Measurements from ENCODE around the gene SMIM10L1.
A peak's percentile ranks its signal among the peaks of the same experiment; 100 is the strongest.

Gene SMIM10L1

DNA sequence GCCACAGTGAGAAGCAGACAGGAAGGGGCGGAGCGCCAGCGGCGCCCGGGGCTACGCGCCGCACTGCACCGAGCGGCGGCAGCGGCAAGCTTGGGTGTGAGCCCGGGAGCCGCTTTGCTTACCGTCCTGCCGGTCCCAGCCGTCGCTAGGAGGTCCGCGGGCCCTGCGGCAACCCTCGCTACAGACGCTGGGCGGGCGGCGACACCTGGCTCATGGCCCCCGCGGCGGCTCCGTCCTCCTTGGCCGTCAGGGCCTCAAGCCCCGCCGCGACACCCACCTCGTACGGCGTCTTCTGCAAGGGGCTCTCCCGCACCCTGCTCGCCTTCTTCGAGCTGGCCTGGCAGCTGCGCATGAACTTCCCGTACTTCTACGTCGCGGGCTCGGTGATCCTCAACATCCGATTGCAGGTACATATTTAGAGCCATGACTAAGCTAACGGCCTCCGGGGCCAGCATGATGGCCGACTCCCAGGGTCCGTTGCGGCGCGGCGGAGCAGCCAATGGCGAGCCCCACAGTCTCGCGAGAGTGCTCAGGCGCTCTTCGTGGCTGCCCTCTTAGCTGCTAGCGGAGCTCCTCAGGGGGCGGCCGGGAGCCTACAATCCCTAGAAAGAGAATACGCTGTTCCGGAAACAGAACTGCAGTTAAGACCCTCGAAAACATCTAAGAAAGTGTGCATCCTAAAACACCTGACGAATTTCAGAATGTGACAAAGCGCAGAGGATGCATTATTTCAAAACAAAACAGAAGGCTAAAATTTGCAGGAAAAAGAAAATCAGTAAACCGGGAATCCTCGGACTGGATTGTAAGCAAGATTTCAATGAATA lies at the start of gene SMIM10L1:
Gene SMIM10L1 (plus strand): TSS at position 50 of the 824 bp plus-strand sequence. CDS start 163 bp downstream, at position 213.
- TF ChIP-seq ZFX (IDR thresholded peaks at IDR 0.05) = peak; percentile 91
- TF ChIP-seq, protein P1, sequence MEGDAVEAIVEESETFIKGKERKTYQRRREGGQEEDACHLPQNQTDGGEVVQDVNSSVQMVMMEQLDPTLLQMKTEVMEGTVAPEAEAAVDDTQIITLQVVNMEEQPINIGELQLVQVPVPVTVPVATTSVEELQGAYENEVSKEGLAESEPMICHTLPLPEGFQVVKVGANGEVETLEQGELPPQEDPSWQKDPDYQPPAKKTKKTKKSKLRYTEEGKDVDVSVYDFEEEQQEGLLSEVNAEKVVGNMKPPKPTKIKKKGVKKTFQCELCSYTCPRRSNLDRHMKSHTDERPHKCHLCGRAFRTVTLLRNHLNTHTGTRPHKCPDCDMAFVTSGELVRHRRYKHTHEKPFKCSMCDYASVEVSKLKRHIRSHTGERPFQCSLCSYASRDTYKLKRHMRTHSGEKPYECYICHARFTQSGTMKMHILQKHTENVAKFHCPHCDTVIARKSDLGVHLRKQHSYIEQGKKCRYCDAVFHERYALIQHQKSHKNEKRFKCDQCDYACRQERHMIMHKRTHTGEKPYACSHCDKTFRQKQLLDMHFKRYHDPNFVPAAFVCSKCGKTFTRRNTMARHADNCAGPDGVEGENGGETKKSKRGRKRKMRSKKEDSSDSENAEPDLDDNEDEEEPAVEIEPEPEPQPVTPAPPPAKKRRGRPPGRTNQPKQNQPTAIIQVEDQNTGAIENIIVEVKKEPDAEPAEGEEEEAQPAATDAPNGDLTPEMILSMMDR (conservative IDR thresholded peaks at IDR 0.05) = no peak; the same call in 1 of the 2 replicates
- peak within 1 kb of the TSS; percentile 99 for H3K27ac ChIP-seq

DNA sequence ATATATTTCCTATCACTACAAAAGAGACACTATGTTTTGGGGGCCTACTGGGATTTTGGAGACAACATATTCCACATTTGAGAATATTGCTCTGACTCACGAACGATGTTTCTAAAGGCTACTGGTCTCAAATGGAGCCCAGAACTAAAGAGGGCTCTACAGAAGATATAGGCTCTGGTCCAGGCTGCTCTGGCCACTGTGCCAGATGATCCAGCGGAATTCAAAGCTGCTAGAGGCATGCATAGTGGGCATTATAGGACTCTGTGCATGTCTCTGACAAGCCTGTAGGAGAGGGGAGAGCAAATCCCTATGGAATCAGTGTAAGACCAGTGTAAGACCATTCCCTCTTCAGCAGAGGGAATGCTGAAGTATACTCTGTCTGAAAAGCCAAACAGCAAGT lies 40.6 kb upstream of the SMIM10L1 start:
- no peak for TF ChIP-seq ZFX (IDR thresholded peaks at IDR 0.05)
- TF ChIP-seq, protein P1 (conservative IDR thresholded peaks at IDR 0.05) = no peak
- H3K27ac ChIP-seq = no peak overlapping the region

DNA sequence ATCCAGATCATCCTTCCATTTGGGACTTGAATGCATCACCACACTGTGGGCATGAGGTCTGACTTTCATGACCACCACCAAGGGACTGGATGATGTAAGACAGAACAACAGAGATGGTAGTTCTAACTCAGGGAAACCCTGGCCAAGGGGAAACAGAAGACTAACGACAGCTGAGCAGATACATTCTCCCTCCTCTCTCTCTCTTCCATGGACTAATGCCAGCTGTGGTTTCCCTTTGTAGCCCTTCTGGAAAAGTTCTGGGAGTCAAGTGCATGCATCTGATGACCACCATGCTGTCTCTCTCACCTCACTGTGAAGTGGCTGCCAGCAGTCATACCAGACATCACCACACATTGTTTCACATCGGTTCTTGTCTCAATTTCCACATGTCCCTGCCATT lies 40.0 kb upstream of the SMIM10L1 start:
- TF ChIP-seq, protein P1 (conservative IDR thresholded peaks at IDR 0.05) = no peak
- TF ChIP-seq ZFX (IDR thresholded peaks at IDR 0.05) = no peak
- no peak overlapping the region for H3K27ac ChIP-seq

DNA sequence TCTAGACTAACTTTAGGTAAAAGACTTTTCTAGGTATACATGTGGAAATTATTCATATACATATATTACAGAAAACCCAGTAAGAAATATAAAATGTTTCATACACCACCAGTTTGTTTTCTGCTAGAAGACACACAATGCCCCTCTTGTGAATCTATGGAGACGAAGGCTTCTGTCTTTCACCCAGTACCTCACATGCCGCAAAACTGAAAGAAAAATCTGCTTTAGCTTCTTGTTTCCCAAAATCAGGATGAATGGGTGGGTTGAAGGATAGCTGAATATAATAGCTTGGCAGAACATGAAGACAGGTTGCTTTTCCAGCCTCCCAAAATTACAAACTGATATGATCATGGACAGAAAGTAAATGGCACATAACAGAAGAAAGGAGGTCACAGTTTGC lies 37.8 kb upstream of the SMIM10L1 start:
- no peak overlapping the region for H3K27ac ChIP-seq
- TF ChIP-seq ZFX (IDR thresholded peaks at IDR 0.05) = no peak
- TF ChIP-seq, protein P1 (conservative IDR thresholded peaks at IDR 0.05) = no peak

DNA sequence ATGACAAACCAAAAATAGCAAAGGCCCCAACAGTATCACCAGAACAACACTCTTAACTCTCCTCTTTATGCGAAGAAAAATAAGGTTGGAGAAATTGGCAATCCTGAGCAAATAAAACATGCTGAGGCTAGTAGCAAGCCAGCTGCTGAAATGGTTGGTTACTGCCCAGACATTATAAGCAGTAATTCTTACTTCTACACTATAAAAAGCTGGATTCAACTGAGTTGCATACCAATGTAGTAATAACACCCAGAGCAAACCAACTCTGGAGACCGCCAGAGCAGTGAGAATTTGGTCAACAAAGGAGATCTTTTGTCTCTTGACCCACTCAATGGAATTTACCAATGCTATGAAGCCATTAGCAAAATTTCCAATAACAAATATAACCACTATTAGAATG lies 37.2 kb upstream of the SMIM10L1 start:
- no peak overlapping the region for H3K27ac ChIP-seq
- TF ChIP-seq, protein P1 (conservative IDR thresholded peaks at IDR 0.05) = no peak

DNA sequence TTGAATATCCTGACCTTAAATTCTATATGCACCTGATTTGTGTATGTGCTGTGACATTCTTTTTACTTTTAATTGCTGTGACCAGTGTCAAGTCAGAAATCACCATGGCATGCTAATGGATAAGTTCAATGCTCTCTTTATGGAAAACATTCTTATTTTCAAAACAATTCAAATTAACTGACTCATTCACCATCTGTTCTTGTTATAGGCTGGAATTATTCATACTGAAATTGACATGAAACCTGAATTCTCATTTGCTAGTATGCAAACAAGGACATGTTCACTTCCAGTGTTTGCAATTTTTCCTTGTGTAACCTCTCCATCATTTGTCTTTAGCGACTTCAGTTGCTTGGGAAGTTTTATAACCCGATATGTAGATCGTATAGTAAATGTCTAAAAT lies 36.7 kb upstream of the SMIM10L1 start, which contains the start of gene TAS2R30:
Gene TAS2R30 (minus strand): TSS at position 340 of the 400 bp plus-strand sequence. CDS start 400 bp downstream, outside the sequence.
- no peak within 1 kb of the TSS for H3K27ac ChIP-seq
- TF ChIP-seq ZFX (IDR thresholded peaks at IDR 0.05) = no peak
- TF ChIP-seq, protein P1 (conservative IDR thresholded peaks at IDR 0.05) = no peak

DNA sequence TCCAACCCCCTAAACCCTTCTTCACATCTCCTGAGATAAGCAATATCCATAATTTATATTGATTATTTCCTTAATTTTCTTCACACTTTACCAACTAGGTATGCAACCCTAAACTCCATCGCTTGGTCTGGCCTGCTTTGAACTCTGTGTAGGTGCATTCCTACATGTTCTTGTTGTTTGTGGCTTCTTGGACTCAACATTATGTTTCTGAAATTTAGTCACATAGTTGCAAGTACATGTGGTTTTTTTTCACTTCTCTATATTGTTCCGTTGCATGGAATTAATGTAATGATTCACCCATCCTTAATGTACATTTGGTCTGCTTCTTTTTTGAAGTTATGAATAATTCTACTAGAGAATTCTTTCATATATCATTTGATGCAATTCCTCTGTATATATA lies 34.9 kb upstream of the SMIM10L1 start:
- TF ChIP-seq, protein P1 (conservative IDR thresholded peaks at IDR 0.05) = no peak
- TF ChIP-seq ZFX (IDR thresholded peaks at IDR 0.05) = no peak
- H3K27ac ChIP-seq = no peak overlapping the region

Data from C4-2B (cell line).